Mesenchymal stem cell (in vitro differentiated cells and primary cell): ENCODE results near the gene DCUN1D3.

Source experiments
- DNase-seq: peaks from one replicate; pipeline ENCODE4 v3.0.0-alpha.2; 2013
- H2AFZ ChIP-seq: one replicate; pipeline ENCODE4 v1.6.1; 2013; ENCODE audit warnings: low read depth, mild to moderate bottlenecking, control low read depth, inconsistent platforms, low read length, moderate library complexity
- H2AK5ac ChIP-seq: 2 replicates; pipeline ENCODE4 v1.6.1; 2013; ENCODE audit warnings: low read length, moderate library complexity, mild to moderate bottlenecking, inconsistent platforms; ENCODE audit not compliant: severe bottlenecking
- H2BK120ac ChIP-seq: one replicate; pipeline ENCODE4 v1.6.1; 2013; ENCODE audit warnings: low read depth, mild to moderate bottlenecking, inconsistent platforms, low read length, moderate library complexity
- H2BK12ac ChIP-seq, 2 experiments: one replicate each; pipeline ENCODE4 v1.6.1; 2013; ENCODE audit warnings: inconsistent platforms in 2 of 2, low read length in 2 of 2, mild to moderate bottlenecking in 2 of 2, moderate library complexity in 2 of 2, control low read depth in 1 of 2
- H2BK15ac ChIP-seq: one replicate; pipeline ENCODE4 v1.6.1; 2013; ENCODE audit warnings: mild to moderate bottlenecking, low read depth, inconsistent platforms; ENCODE audit not compliant: poor library complexity, severe bottlenecking
- H2BK5ac ChIP-seq: 2 replicates; pipeline ENCODE4 v1.6.1; 2013; ENCODE audit warnings: low read depth, mild to moderate bottlenecking, low read length, control low read depth, inconsistent platforms; ENCODE audit not compliant: poor library complexity, severe bottlenecking
- H3K14ac ChIP-seq, 2 experiments: one replicate each; pipeline ENCODE4 v1.6.1; 2013; ENCODE audit warnings: inconsistent platforms in 2 of 2, low read length in 2 of 2, control low read depth in 1 of 2, mild to moderate bottlenecking in 1 of 2, moderate library complexity in 1 of 2
- H3K18ac ChIP-seq, 2 experiments: one replicate each; pipeline ENCODE4 v1.6.1; 2013; ENCODE audit warnings: inconsistent platforms in 2 of 2, low read length in 2 of 2, control low read depth in 1 of 2, low read depth in 1 of 2, mild to moderate bottlenecking in 1 of 2
- H3K23ac ChIP-seq, 2 experiments: one replicate each; pipeline ENCODE4 v1.6.1; 2013; ENCODE audit warnings: inconsistent platforms in 2 of 2, low read length in 2 of 2, mild to moderate bottlenecking in 2 of 2, moderate library complexity in 2 of 2, control low read depth in 1 of 2
- H3K27ac ChIP-seq: 2 replicates; pipeline ENCODE4 v1.5.1; 2013; ENCODE audit warnings: mild to moderate bottlenecking, moderate library complexity, low read length, control low read depth, inconsistent platforms; ENCODE audit not compliant: poor library complexity, severe bottlenecking
- H3K27me3 ChIP-seq, 2 experiments: 2 replicates each; pipeline versions ENCODE4 v1.6.1 to v1.7.0; 2013; ENCODE audit warnings: low read length in 2 of 2, mild to moderate bottlenecking in 2 of 2, moderate library complexity in 2 of 2, control low read depth in 1 of 2, inconsistent platforms in 1 of 2; ENCODE audit not compliant: control insufficient read depth in 1 of 2, insufficient read depth in 1 of 2
- H3K36me3 ChIP-seq, 2 experiments: 2 replicates each; pipeline versions ENCODE4 v1.6.1 to v1.7.0; 2013; ENCODE audit warnings: low read length in 2 of 2, control low read depth in 1 of 2, inconsistent platforms in 1 of 2, low read depth in 1 of 2, mild to moderate bottlenecking in 1 of 2; ENCODE audit not compliant: insufficient read depth in 2 of 2, control insufficient read depth in 1 of 2
- H3K4ac ChIP-seq, 2 experiments: one replicate each; pipeline ENCODE4 v1.6.1; 2013; ENCODE audit warnings: inconsistent platforms in 2 of 2, low read length in 2 of 2, mild to moderate bottlenecking in 2 of 2, moderate library complexity in 2 of 2, control low read depth in 1 of 2, low read depth in 1 of 2
- H3K4me1 ChIP-seq: 2 replicates; pipeline ENCODE4 v1.6.1; 2013; ENCODE audit warnings: low read depth, low read length, control low read depth; ENCODE audit not compliant: control insufficient read depth, insufficient read depth
- H3K4me2 ChIP-seq: 2 replicates; pipeline ENCODE4 v1.6.1; 2013; ENCODE audit warnings: low read length, mild to moderate bottlenecking, inconsistent platforms; ENCODE audit not compliant: poor library complexity, severe bottlenecking
- H3K4me3 ChIP-seq, 2 experiments: 2 replicates each; pipeline versions ENCODE4 v1.5.1 to v1.7.0; 2013; ENCODE audit warnings: low read length in 2 of 2, mild to moderate bottlenecking in 2 of 2, control low read depth in 1 of 2, low read depth in 1 of 2; ENCODE audit not compliant: insufficient read depth in 1 of 2
- H3K79me1 ChIP-seq: replicated peaks from 2 replicates; pipeline ENCODE4 v1.6.1; 2013; ENCODE audit warnings: mild to moderate bottlenecking, control low read depth, low read length, inconsistent platforms; ENCODE audit not compliant: poor library complexity, severe bottlenecking
- H3K9ac ChIP-seq: 2 replicates; pipeline ENCODE4 v1.7.0; 2013; ENCODE audit warnings: mild to moderate bottlenecking, low read length, moderate library complexity
- H3K9me3 ChIP-seq: 2 replicates; pipeline ENCODE4 v1.7.0; 2013; ENCODE audit warnings: mild to moderate bottlenecking, low read length; ENCODE audit not compliant: control insufficient read depth
- H4K8ac ChIP-seq: one replicate; pipeline ENCODE4 v1.6.1; 2013; ENCODE audit warnings: inconsistent platforms, mild to moderate bottlenecking, low read length, moderate library complexity
- H4K91ac ChIP-seq: one replicate; pipeline ENCODE4 v1.6.1; 2013; ENCODE audit warnings: mild to moderate bottlenecking, low read length, inconsistent platforms
- whole genome bisulfite sequencing: methylation state at CpG from one replicate; pipeline ENCODE4 v1.1.7; 2013; ENCODE audit warnings: mixed read lengths; 5-methylcytosine and 5-hydroxymethylcytosine counted together

Gene DCUN1D3

DNA sequence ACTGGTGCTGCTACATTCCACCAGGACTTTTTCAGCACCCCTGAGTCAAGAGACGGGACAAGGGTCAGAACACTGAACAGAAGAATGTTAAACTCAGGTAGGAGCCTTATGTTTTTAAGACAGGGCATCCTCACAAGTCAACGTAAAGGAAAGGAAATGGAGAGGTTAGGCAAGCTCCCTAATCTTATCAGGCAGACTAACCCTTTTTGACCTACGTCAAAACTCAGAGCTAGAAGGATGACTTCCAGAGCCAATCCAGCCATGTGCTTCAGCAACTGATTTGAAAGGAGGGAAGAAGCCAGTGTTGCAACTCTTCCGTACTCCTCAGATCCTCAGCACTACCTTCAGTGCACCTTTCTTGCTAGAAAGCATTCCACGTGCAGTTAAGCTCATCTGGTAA lies 47.0 kb downstream of the DCUN1D3 start:
- H3K18ac ChIP-seq = peak overlapping the region in 1 of 2 experiments; percentile 42
- no peak for DNase-seq
- H3K27ac ChIP-seq = no peak overlapping the region
- peak overlapping the region in 1 of 2 experiments; percentile 41 for H2BK12ac ChIP-seq
- H4K91ac ChIP-seq = no peak overlapping the region
- peak overlapping the region; percentile 82 for H3K9ac ChIP-seq
- H2AFZ ChIP-seq = no peak overlapping the region
- H4K8ac ChIP-seq = no peak overlapping the region
- H2BK120ac ChIP-seq = no peak overlapping the region
- H3K14ac ChIP-seq = peak overlapping the region in 1 of 2 experiments; percentile 66
- H2BK15ac ChIP-seq = no peak overlapping the region
- H3K9me3 ChIP-seq = no peaks in the 10 kb centered on the region
- no peak overlapping the region for H3K4me2 ChIP-seq
- no peak overlapping the region for H3K23ac ChIP-seq
- peaks cover 4% of the 10 kb centered on the region for H3K4me1 ChIP-seq
- H2BK5ac ChIP-seq = no peak overlapping the region
- no peak overlapping the region for H2AK5ac ChIP-seq
- H3K27me3 ChIP-seq = no peaks in the 10 kb centered on the region
- H3K4ac ChIP-seq = no peak overlapping the region
- H3K79me1 ChIP-seq = peaks cover 39% of the 10 kb centered on the region
- H3K36me3 ChIP-seq = peaks cover 4 to 68% of the 10 kb centered on the region in 2 experiments
- WGBS = 89% methylated on average over 4 of the region's 5 CpGs
- no peak overlapping the region for H3K4me3 ChIP-seq

DNA sequence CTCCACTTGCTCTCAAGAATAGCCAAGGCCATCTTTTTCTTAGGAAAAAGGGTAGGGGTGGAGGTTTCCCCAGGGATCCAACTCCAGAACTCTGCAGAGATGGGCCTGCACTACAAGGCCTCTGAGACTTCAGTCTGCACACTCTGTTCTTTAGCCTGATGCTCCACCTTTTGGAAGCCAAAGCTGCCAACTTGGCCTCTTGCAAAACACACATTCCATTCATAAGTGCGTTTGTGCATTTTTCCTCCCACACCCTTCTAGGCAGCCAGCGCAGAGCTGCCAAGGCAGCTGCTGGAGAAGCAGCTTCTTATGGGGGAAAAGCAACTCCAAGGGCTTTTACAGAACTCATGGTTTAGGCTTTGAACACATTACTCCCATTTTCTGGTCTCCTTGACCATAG lies 48.6 kb downstream of the DCUN1D3 start:
- Histone ChIP-seq H3K36me3 (peaks cover 4 to 66% of the 10 kb centered on the region in 2 experiments), H2BK120ac (no peak overlapping the region), H3K4me2 (no peak overlapping the region), H3K14ac (no peak overlapping the region), H2BK12ac (no peak overlapping the region), H3K23ac (no peak overlapping the region), H3K9ac (peak overlapping the region; percentile 82), H3K27ac (peak overlapping the region; percentile 71), H3K9me3 (no peaks in the 10 kb centered on the region), H3K79me1 (peaks cover 31% of the 10 kb centered on the region), H3K18ac (no peak overlapping the region), H3K27me3 (no peaks in the 10 kb centered on the region), H3K4ac (no peak overlapping the region), H4K8ac (no peak overlapping the region), H2AK5ac (no peak overlapping the region), H2BK5ac (no peak overlapping the region), H2BK15ac (no peak overlapping the region), H2AFZ (no peak overlapping the region), H4K91ac (no peak overlapping the region), H3K4me3 (no peak overlapping the region), H3K4me1 (peaks cover 4% of the 10 kb centered on the region)
- DNase-seq = peak; percentile 65
- WGBS = 13% methylated on average over 2 of the region's 2 CpGs

DNA sequence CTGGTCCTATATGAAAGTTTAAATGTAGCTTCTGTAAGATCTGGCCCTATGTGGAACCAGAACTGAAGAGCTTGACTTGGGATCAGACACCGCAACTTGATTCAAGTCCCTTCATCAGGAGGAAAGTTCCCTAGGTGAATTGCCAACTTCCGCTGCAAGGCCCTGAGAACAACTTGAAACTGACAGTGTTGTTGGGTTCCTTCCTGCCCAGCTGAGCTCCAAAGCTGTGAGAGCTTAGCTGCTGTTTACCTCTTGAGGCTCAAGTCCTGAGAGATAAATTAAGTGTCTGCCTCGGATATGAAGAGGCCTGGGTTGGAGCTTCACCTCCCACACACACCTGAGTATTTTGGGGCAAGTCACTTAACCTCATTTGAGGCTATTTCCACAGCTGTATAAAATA lies 49.2 kb downstream of the DCUN1D3 start:
- H2BK15ac ChIP-seq = no peak overlapping the region

DNA sequence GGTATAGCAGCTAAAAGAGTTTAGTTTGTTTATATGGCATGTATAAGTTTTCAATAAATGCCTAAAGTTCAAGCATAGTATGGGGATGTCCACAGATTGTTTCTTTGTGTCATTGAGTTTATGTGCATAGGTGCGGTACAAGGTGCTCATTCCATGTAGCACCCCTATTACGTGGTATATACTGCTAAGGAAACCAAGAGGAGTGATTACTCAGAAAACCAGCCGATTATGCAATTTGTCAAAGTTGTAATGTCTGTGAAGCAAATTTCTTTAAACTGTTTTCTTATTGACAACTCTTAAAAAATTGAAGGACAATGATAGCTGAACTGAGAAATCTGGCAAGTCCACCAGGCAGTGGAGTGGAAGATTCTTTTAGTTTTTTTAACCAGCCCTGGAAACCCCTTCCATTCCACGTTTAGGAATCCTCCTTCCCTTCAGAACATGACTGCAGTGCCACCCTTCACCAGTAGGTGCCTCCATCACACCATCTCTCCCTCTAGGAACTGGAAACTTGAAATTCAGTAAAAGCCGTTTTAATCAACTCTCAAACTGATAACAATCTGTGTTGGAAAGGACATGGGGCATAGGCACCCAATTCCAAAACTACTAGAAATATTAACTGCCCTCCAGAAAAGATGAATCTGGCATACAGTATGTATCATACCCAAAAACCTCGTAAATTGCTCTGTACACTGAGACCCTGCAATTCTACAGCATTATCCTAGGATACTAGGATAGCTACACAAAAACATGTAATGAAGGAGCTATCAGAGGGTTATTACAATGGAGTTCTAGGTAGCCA lies 50.4 kb downstream of the DCUN1D3 start:
- H3K23ac ChIP-seq = no peak overlapping the region
- H3K27ac ChIP-seq = no peak overlapping the region
- H2BK120ac ChIP-seq = no peak overlapping the region
- DNase-seq = peak; percentile 73
- no peak overlapping the region for H2AK5ac ChIP-seq
- WGBS = 61% methylated on average over 6 of the region's 6 CpGs
- H4K91ac ChIP-seq = no peak overlapping the region
- no peak overlapping the region for H4K8ac ChIP-seq
- H2BK15ac ChIP-seq = no peak overlapping the region
- no peaks in the 10 kb centered on the region for H3K27me3 ChIP-seq
- H3K9ac ChIP-seq = peak overlapping the region; percentile 82
- no peak overlapping the region for H2BK12ac ChIP-seq
- peaks cover 4% of the 10 kb centered on the region for H3K4me1 ChIP-seq
- no peak overlapping the region for H2BK5ac ChIP-seq
- H3K4me2 ChIP-seq = no peak overlapping the region
- H3K9me3 ChIP-seq = no peaks in the 10 kb centered on the region
- H3K4ac ChIP-seq = no peak overlapping the region
- peaks cover 2 to 65% of the 10 kb centered on the region in 2 experiments for H3K36me3 ChIP-seq
- H3K79me1 ChIP-seq = peaks cover 18% of the 10 kb centered on the region
- H3K4me3 ChIP-seq = no peak overlapping the region
- H3K18ac ChIP-seq = no peak overlapping the region
- H2AFZ ChIP-seq = no peak overlapping the region
- H3K14ac ChIP-seq = no peak overlapping the region

More for the DNA sequence above, 49.2 kb downstream of the DCUN1D3 start:
- no peak overlapping the region for H3K18ac ChIP-seq
- no peak overlapping the region for H2BK120ac ChIP-seq
- H3K23ac ChIP-seq = no peak overlapping the region
- peak overlapping the region; percentile 19 for H4K8ac ChIP-seq
- peaks cover 28% of the 10 kb centered on the region for H3K79me1 ChIP-seq
- no peaks in the 10 kb centered on the region for H3K9me3 ChIP-seq
- peak overlapping the region; percentile 24 for H3K27ac ChIP-seq
- peak overlapping the region; percentile 82 for H3K9ac ChIP-seq
- H3K4me2 ChIP-seq = no peak overlapping the region
- peak; percentile 28 for DNase-seq
- peaks cover 4 to 66% of the 10 kb centered on the region in 2 experiments for H3K36me3 ChIP-seq
- peak overlapping the region in 1 of 2 experiments; percentile 59 for H2BK12ac ChIP-seq
- H3K4ac ChIP-seq = no peak overlapping the region
- H2BK5ac ChIP-seq = no peak overlapping the region
- peaks cover 4% of the 10 kb centered on the region for H3K4me1 ChIP-seq
- no peak overlapping the region for H3K14ac ChIP-seq
- no peak overlapping the region for H2AFZ ChIP-seq
- peak overlapping the region; percentile 11 for H4K91ac ChIP-seq
- 97% methylated on average over 2 of the region's 3 CpGs for WGBS
- H2AK5ac ChIP-seq = peak overlapping the region; percentile 81
- H3K27me3 ChIP-seq = no peaks in the 10 kb centered on the region
- no peak overlapping the region for H3K4me3 ChIP-seq
